WTC11 (cell line): ENCODE measurements around the gene ZCCHC9. TPM values are rescaled to one million over a fixed set of nuclear protein-coding genes. Genes with fewer than 3 reads are reported as not detected.

Source experiments
- ATAC-seq: fragments of 200-7000 bp; cut with Tn5 transposase; 2 replicates; pipeline ENCODE4 v1.10.0; 2021; ENCODE audit warnings: mild to moderate bottlenecking, moderate library complexity
- CTCF ChIA-PET: fragments of 300-600 bp; sonication (Branson Sonifier 250); formaldehyde crosslinking; loops from one replicate; lab custom pipeline; 2021; ENCODE audit warnings: antibody characterized with exemption; lab: Charles Lee
- POLR2A ChIA-PET: fragments of 350-600 bp; sonication (Branson Sonifier 250); formaldehyde crosslinking; loops from one replicate; lab custom pipeline; 2021; ENCODE audit warnings: antibody characterized with exemption; lab: Charles Lee
- DNase-seq: peaks from one replicate; pipeline ENCODE4 v3.0.0; 2021; ENCODE audit warnings: low spot score
- H3K27ac Mint-ChIP-seq: 2 replicates; pipeline ENCODE4 v1.8.0; 2021; ENCODE audit warnings: mixed read lengths
- H3K27me3 Mint-ChIP-seq: 2 replicates; pipeline ENCODE4 v1.8.0; 2021; ENCODE audit warnings: low read depth, mild to moderate bottlenecking, moderate library complexity, mixed read lengths
- H3K36me3 Mint-ChIP-seq: 2 replicates; pipeline ENCODE4 v1.8.0; 2021; ENCODE audit warnings: mixed read lengths
- H3K4me1 Mint-ChIP-seq: 2 replicates; pipeline ENCODE4 v1.8.0; 2022; ENCODE audit warnings: mixed read lengths
- H3K4me3 Mint-ChIP-seq: 2 replicates; pipeline ENCODE4 v1.8.0; 2021; ENCODE audit warnings: mild to moderate bottlenecking, moderate library complexity, mixed read lengths
- H3K9me3 Mint-ChIP-seq: 2 replicates; pipeline ENCODE4 v1.8.0; 2021; ENCODE audit warnings: mixed read lengths
- CREM ChIP-seq: sonication (generic); formaldehyde crosslinking; IDR thresholded peaks from 2 replicates; pipeline ENCODE4 v1.8.1; 2022; ENCODE audit warnings: mild to moderate bottlenecking, missing genetic modification reagents, moderate library complexity
- ELF4 ChIP-seq: sonication (generic); formaldehyde crosslinking; IDR thresholded peaks from 2 replicates; pipeline ENCODE4 v1.8.1; 2022; ENCODE audit warnings: low read depth, mild to moderate bottlenecking, moderate library complexity, missing genetic modification reagents
- GABPB1 ChIP-seq: sonication (generic); formaldehyde crosslinking; IDR thresholded peaks from 2 replicates; pipeline ENCODE4 v1.8.1; 2023; ENCODE audit warnings: mild to moderate bottlenecking, missing genetic modification reagents
- MYBL2 ChIP-seq: sonication (generic); formaldehyde crosslinking; IDR thresholded peaks from 2 replicates; pipeline ENCODE4 v1.8.1; 2023; ENCODE audit warnings: mild to moderate bottlenecking, moderate library complexity, missing genetic modification reagents
- NR2C2 ChIP-seq: sonication (generic); formaldehyde crosslinking; IDR thresholded peaks from 2 replicates; pipeline ENCODE4 v1.8.0; 2022; ENCODE audit warnings: mild to moderate bottlenecking, missing genetic modification reagents
- NR3C1 ChIP-seq: sonication (generic); formaldehyde crosslinking; conservative IDR thresholded peaks from 2 replicates; pipeline ENCODE4 v1.8.1; 2023; ENCODE audit warnings: low read depth, mild to moderate bottlenecking, missing genetic modification reagents
- OVOL2 ChIP-seq: fragments of 250-450 bp; sonication (Bioruptor Pico); IDR thresholded peaks from 2 replicates; pipeline ENCODE4 v1.9.0; 2021; ENCODE audit warnings: mild to moderate bottlenecking, borderline replicate concordance
- TEAD4 ChIP-seq: sonication (generic); formaldehyde crosslinking; IDR thresholded peaks from 2 replicates; pipeline ENCODE4 v1.8.0; 2022; ENCODE audit warnings: mild to moderate bottlenecking, missing genetic modification reagents
- ZNF219 ChIP-seq: sonication (generic); formaldehyde crosslinking; IDR thresholded peaks from 2 replicates; pipeline ENCODE4 v1.8.0; 2023; ENCODE audit warnings: missing genetic modification reagents, mild to moderate bottlenecking, borderline replicate concordance
- total RNA-seq: library from RNA; stranded (reverse); gene quantifications from 3 replicates; pipeline ENCODE4 v1.2.3, GENCODE V29; 2021
- TF ChIP-seq, protein P1 (sequence below): fragments of 250-450 bp; sonication (Bioruptor Pico); IDR thresholded peaks from 2 replicates; pipeline ENCODE4 v1.8.0; 2021; ENCODE audit warnings: mild to moderate bottlenecking
- TF ChIP-seq, protein P2 (sequence below): sonication (generic); formaldehyde crosslinking; conservative IDR thresholded peaks from 2 replicates; pipeline ENCODE4 v1.8.1; 2023; ENCODE audit warnings: mild to moderate bottlenecking, low read depth, missing genetic modification reagents, moderate library complexity
- TF ChIP-seq, protein P3 (sequence below): sonication (generic); formaldehyde crosslinking; IDR thresholded peaks from 2 replicates; pipeline ENCODE4 v1.8.1; 2022; ENCODE audit warnings: mild to moderate bottlenecking, missing genetic modification reagents, moderate library complexity, borderline replicate concordance
- TF ChIP-seq, protein P4 (sequence below): sonication (generic); formaldehyde crosslinking; IDR thresholded peaks from 2 replicates; pipeline ENCODE4 v1.8.1; 2022; ENCODE audit warnings: mild to moderate bottlenecking, moderate library complexity, missing genetic modification reagents
- TF ChIP-seq, protein P5 (sequence below): sonication (generic); formaldehyde crosslinking; IDR thresholded peaks from 2 replicates; pipeline ENCODE4 v1.8.1; 2023; ENCODE audit warnings: mild to moderate bottlenecking, missing genetic modification reagents
- TF ChIP-seq, protein P6 (sequence below): fragments of 200-600 bp; IDR thresholded peaks from 2 replicates; pipeline ENCODE4 v1.8.0; 2022; ENCODE audit warnings: antibody characterized with exemption
- TF ChIP-seq, protein P7 (sequence below): fragments of 250-450 bp; sonication (Bioruptor Pico); conservative IDR thresholded peaks from 2 replicates; pipeline ENCODE4 v1.9.0; 2021; ENCODE audit warnings: mild to moderate bottlenecking
- TF ChIP-seq, protein P8 (sequence below): sonication (generic); formaldehyde crosslinking; IDR thresholded peaks from 2 replicates; pipeline ENCODE4 v1.8.0; 2023; ENCODE audit warnings: missing genetic modification reagents, mild to moderate bottlenecking, borderline replicate concordance
- TF ChIP-seq, protein P9 (sequence below): sonication (generic); formaldehyde crosslinking; IDR thresholded peaks from 2 replicates; pipeline ENCODE4 v1.8.1; 2023; ENCODE audit warnings: mild to moderate bottlenecking, missing genetic modification reagents, moderate library complexity

ZCCHC9 gene
- total RNA-seq, 1 experiment from 2014 or later, result 30.8 TPM

DNA sequence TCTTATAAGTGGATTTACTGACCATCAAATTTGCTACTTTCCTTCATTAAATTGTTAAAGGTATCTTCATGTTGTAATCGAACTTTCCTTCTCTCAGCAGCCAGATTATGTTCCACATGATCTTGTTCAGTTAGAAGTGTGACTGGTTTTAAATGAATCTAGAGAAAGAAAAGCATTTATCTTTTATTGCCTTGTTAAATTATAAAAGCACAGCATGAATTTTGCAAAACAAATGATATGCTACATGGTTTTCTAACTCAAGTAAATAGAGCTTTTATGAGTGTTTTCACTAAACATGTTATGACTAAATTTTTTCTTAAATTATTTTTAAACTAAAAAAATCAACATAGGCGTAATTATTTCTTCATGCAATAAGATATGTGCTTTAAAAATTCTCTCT lies 58.5 kb downstream of the ZCCHC9 start:
- CTCF ChIA-PET, result no interaction called here
- Mint-ChIP-seq H3K27me3 (no peaks in the 10 kb centered on the region), H3K9me3 (no peaks in the 10 kb centered on the region), H3K36me3 (no peaks in the 10 kb centered on the region), H3K27ac (no peak overlapping the region), H3K4me3 (no peak overlapping the region), H3K4me1 (peaks cover 11% of the 10 kb centered on the region)
- DNase-seq, result no peak
- POLR2A ChIA-PET, result no interaction called here
- no peak for ATAC-seq
- TF ChIP-seq, protein P1, sequence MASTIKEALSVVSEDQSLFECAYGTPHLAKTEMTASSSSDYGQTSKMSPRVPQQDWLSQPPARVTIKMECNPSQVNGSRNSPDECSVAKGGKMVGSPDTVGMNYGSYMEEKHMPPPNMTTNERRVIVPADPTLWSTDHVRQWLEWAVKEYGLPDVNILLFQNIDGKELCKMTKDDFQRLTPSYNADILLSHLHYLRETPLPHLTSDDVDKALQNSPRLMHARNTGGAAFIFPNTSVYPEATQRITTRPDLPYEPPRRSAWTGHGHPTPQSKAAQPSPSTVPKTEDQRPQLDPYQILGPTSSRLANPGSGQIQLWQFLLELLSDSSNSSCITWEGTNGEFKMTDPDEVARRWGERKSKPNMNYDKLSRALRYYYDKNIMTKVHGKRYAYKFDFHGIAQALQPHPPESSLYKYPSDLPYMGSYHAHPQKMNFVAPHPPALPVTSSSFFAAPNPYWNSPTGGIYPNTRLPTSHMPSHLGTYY (CRISPR knock-in tag), result no peak
- TF ChIP-seq CREM (CRISPR knock-in tag) (no peak), NR3C1 (CRISPR knock-in tag) (no peak), GABPB1 (CRISPR knock-in tag) (no peak), ZNF219 (CRISPR knock-in tag) (no peak), ELF4 (CRISPR knock-in tag) (no peak), MYBL2 (CRISPR knock-in tag) (no peak), TEAD4 (CRISPR knock-in tag) (no peak), OVOL2 (CRISPR knock-in tag) (no peak), NR2C2 (no peak)
- TF ChIP-seq, protein P2, sequence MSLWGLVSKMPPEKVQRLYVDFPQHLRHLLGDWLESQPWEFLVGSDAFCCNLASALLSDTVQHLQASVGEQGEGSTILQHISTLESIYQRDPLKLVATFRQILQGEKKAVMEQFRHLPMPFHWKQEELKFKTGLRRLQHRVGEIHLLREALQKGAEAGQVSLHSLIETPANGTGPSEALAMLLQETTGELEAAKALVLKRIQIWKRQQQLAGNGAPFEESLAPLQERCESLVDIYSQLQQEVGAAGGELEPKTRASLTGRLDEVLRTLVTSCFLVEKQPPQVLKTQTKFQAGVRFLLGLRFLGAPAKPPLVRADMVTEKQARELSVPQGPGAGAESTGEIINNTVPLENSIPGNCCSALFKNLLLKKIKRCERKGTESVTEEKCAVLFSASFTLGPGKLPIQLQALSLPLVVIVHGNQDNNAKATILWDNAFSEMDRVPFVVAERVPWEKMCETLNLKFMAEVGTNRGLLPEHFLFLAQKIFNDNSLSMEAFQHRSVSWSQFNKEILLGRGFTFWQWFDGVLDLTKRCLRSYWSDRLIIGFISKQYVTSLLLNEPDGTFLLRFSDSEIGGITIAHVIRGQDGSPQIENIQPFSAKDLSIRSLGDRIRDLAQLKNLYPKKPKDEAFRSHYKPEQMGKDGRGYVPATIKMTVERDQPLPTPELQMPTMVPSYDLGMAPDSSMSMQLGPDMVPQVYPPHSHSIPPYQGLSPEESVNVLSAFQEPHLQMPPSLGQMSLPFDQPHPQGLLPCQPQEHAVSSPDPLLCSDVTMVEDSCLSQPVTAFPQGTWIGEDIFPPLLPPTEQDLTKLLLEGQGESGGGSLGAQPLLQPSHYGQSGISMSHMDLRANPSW (CRISPR knock-in tag), result no peak
- TF ChIP-seq, protein P3, sequence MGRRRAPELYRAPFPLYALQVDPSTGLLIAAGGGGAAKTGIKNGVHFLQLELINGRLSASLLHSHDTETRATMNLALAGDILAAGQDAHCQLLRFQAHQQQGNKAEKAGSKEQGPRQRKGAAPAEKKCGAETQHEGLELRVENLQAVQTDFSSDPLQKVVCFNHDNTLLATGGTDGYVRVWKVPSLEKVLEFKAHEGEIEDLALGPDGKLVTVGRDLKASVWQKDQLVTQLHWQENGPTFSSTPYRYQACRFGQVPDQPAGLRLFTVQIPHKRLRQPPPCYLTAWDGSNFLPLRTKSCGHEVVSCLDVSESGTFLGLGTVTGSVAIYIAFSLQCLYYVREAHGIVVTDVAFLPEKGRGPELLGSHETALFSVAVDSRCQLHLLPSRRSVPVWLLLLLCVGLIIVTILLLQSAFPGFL (CRISPR knock-in tag), result no peak
- TF ChIP-seq, protein P4, sequence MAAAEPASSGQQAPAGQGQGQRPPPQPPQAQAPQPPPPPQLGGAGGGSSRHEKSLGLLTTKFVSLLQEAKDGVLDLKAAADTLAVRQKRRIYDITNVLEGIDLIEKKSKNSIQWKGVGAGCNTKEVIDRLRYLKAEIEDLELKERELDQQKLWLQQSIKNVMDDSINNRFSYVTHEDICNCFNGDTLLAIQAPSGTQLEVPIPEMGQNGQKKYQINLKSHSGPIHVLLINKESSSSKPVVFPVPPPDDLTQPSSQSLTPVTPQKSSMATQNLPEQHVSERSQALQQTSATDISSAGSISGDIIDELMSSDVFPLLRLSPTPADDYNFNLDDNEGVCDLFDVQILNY (CRISPR knock-in tag), result no peak
- TF ChIP-seq, protein P5, sequence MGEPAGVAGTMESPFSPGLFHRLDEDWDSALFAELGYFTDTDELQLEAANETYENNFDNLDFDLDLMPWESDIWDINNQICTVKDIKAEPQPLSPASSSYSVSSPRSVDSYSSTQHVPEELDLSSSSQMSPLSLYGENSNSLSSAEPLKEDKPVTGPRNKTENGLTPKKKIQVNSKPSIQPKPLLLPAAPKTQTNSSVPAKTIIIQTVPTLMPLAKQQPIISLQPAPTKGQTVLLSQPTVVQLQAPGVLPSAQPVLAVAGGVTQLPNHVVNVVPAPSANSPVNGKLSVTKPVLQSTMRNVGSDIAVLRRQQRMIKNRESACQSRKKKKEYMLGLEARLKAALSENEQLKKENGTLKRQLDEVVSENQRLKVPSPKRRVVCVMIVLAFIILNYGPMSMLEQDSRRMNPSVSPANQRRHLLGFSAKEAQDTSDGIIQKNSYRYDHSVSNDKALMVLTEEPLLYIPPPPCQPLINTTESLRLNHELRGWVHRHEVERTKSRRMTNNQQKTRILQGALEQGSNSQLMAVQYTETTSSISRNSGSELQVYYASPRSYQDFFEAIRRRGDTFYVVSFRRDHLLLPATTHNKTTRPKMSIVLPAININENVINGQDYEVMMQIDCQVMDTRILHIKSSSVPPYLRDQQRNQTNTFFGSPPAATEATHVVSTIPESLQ (CRISPR knock-in tag), result no peak
- TF ChIP-seq, protein P6, sequence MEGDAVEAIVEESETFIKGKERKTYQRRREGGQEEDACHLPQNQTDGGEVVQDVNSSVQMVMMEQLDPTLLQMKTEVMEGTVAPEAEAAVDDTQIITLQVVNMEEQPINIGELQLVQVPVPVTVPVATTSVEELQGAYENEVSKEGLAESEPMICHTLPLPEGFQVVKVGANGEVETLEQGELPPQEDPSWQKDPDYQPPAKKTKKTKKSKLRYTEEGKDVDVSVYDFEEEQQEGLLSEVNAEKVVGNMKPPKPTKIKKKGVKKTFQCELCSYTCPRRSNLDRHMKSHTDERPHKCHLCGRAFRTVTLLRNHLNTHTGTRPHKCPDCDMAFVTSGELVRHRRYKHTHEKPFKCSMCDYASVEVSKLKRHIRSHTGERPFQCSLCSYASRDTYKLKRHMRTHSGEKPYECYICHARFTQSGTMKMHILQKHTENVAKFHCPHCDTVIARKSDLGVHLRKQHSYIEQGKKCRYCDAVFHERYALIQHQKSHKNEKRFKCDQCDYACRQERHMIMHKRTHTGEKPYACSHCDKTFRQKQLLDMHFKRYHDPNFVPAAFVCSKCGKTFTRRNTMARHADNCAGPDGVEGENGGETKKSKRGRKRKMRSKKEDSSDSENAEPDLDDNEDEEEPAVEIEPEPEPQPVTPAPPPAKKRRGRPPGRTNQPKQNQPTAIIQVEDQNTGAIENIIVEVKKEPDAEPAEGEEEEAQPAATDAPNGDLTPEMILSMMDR, result no peak
- TF ChIP-seq, protein P7, sequence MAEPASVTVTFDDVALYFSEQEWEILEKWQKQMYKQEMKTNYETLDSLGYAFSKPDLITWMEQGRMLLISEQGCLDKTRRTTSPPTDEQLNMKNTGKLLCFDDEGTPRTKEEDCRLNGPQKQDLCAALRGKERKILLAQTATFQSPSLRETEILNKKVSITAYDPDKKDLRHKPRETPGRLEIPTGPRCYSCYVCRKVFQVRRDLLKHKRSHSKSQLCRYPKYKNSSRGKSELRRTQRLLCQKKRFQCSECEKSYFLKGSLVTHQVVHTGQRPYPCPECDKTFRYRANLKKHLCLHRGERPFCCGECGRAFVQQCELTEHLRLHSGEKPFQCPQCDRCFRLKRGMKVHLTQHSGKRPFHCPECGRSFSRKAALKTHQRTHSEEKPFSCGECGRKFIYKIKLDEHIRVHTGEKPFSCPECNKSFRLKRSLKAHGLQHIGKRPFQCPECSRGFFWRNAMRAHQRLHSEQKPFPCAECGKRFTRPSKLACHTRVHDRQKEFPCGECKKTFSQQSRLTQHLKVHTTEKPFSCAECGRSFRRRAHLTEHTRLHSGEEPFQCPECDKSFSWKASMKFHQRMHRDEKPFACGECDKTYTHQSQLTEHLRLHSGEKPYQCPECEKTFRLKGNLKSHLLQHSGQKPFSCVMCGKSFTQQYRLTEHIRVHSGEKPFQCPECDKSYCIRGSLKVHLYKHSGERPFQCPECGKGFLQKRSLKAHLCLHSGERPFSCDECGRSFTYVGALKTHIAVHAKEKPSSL (CRISPR knock-in tag), result no peak
- TF ChIP-seq, protein P8, sequence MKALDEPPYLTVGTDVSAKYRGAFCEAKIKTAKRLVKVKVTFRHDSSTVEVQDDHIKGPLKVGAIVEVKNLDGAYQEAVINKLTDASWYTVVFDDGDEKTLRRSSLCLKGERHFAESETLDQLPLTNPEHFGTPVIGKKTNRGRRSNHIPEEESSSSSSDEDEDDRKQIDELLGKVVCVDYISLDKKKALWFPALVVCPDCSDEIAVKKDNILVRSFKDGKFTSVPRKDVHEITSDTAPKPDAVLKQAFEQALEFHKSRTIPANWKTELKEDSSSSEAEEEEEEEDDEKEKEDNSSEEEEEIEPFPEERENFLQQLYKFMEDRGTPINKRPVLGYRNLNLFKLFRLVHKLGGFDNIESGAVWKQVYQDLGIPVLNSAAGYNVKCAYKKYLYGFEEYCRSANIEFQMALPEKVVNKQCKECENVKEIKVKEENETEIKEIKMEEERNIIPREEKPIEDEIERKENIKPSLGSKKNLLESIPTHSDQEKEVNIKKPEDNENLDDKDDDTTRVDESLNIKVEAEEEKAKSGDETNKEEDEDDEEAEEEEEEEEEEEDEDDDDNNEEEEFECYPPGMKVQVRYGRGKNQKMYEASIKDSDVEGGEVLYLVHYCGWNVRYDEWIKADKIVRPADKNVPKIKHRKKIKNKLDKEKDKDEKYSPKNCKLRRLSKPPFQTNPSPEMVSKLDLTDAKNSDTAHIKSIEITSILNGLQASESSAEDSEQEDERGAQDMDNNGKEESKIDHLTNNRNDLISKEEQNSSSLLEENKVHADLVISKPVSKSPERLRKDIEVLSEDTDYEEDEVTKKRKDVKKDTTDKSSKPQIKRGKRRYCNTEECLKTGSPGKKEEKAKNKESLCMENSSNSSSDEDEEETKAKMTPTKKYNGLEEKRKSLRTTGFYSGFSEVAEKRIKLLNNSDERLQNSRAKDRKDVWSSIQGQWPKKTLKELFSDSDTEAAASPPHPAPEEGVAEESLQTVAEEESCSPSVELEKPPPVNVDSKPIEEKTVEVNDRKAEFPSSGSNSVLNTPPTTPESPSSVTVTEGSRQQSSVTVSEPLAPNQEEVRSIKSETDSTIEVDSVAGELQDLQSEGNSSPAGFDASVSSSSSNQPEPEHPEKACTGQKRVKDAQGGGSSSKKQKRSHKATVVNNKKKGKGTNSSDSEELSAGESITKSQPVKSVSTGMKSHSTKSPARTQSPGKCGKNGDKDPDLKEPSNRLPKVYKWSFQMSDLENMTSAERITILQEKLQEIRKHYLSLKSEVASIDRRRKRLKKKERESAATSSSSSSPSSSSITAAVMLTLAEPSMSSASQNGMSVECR (CRISPR knock-in tag), result no peak
- TF ChIP-seq, protein P9, sequence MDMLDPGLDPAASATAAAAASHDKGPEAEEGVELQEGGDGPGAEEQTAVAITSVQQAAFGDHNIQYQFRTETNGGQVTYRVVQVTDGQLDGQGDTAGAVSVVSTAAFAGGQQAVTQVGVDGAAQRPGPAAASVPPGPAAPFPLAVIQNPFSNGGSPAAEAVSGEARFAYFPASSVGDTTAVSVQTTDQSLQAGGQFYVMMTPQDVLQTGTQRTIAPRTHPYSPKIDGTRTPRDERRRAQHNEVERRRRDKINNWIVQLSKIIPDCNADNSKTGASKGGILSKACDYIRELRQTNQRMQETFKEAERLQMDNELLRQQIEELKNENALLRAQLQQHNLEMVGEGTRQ, result no peak
